Peyer's patch (tissue), 4 donors: ENCODE data around the gene RHOA. TPM values are rescaled to one million over a fixed set of nuclear protein-coding genes. Genes with fewer than 3 reads are reported as not detected.

ENCODE experiments used
- DNase-seq, 3 donors: peaks; one replicate each; pipeline ENCODE4 v3.0.0-alpha.2; 2017 to 2019
- H3K27ac ChIP-seq, 4 donors: fragments of 200-600 bp; sonication (generic); one replicate each; pipeline ENCODE4 v1.5.1; 2016 to 2019
- H3K27me3 ChIP-seq, 2 donors: fragments of 200-600 bp; sonication (generic); one replicate each; pipeline ENCODE4 v1.5.1; 2019
- H3K36me3 ChIP-seq, 3 donors: fragments of 200-600 bp; sonication (generic); one replicate each; pipeline ENCODE4 v1.5.1; 2016 to 2019
- H3K4me1 ChIP-seq, 4 donors: fragments of 200-600 bp; sonication (generic); one replicate each; pipeline ENCODE4 v1.5.1; 2016 to 2019
- H3K4me3 ChIP-seq, 4 donors: fragments of 200-600 bp; sonication (generic); 1 replicate in 3 of 4; 2 replicates in 1 of 4; pipeline ENCODE4 v1.5.1; 2016 to 2019; ENCODE audit warnings: mild to moderate bottlenecking in 1 of 4
- H3K9me3 ChIP-seq, 4 donors: fragments of 200-600 bp; sonication (generic); one replicate each; pipeline ENCODE4 v1.5.1; 2016 to 2019; ENCODE audit warnings: mild to moderate bottlenecking in 1 of 4
- POLR2A ChIP-seq, 2 donors: fragments of 450-650 bp; IDR thresholded peaks; one replicate each; pipeline ENCODE4 v1.5.1; 2017; ENCODE audit warnings: antibody characterized with exemption in 2 of 2, mild to moderate bottlenecking in 2 of 2, moderate library complexity in 2 of 2
- total RNA-seq, 4 donors: library from RNA; depleted of rRNA; stranded (reverse); fragments of >200 nt; gene quantifications; one replicate each; pipeline ENCODE4 v1.1.0, GENCODE V29; 2016
- TF ChIP-seq, protein P1 (sequence below), 6 experiments: fragments of 450-650 bp in 4 of 6; fragments of 200-600 bp in 2 of 6; sonication (generic) in 1 of 6; IDR thresholded peaks; one replicate each; pipeline ENCODE4 v1.5.1; 2017 to 2019; ENCODE audit warnings: antibody characterized with exemption in 6 of 6, mild to moderate bottlenecking in 3 of 6, moderate library complexity in 1 of 6

The RHOA gene
- total RNA-seq, 4 donors from 2014 or later, result 223 to 294 (median 274) TPM

DNA sequence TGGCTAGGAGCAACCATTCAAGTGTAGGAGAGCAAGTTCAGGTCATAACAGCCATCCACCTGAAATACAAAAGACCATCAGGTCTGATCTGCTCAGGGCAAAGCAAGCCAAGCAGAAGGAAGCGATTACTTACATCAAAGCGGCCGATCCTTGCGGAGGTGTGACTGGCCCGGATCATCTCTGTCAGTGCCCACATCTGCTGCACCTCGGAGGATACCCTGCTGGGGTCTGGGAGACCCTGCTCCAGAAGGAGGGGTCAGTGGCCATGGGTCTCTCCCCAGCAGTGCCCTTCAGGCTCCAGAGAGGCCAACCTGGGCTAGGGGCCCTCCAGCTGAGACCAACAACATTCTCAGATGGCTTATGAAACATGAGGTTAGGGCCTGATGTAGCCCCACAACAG lies 13.0 kb upstream of the RHOA start:
- H3K27me3 ChIP-seq, result no peaks in the 10 kb centered on the region
- DNase-seq, result no peak
- H3K27ac ChIP-seq, result no peak overlapping the region
- H3K9me3 ChIP-seq, result no peaks in the 10 kb centered on the region
- H3K36me3 ChIP-seq, result peaks cover 0 to 18% (median 0%) of the 10 kb centered on the region in 3 donors
- no peak overlapping the region for H3K4me3 ChIP-seq
- H3K4me1 ChIP-seq, result peaks cover 0 to 19% (median 2%) of the 10 kb centered on the region in 4 donors
- TF ChIP-seq, protein P1, sequence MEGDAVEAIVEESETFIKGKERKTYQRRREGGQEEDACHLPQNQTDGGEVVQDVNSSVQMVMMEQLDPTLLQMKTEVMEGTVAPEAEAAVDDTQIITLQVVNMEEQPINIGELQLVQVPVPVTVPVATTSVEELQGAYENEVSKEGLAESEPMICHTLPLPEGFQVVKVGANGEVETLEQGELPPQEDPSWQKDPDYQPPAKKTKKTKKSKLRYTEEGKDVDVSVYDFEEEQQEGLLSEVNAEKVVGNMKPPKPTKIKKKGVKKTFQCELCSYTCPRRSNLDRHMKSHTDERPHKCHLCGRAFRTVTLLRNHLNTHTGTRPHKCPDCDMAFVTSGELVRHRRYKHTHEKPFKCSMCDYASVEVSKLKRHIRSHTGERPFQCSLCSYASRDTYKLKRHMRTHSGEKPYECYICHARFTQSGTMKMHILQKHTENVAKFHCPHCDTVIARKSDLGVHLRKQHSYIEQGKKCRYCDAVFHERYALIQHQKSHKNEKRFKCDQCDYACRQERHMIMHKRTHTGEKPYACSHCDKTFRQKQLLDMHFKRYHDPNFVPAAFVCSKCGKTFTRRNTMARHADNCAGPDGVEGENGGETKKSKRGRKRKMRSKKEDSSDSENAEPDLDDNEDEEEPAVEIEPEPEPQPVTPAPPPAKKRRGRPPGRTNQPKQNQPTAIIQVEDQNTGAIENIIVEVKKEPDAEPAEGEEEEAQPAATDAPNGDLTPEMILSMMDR (IDR thresholded peaks at IDR 0.05), result no peak
- no peak for TF ChIP-seq POLR2A (IDR thresholded peaks at IDR 0.05)

DNA sequence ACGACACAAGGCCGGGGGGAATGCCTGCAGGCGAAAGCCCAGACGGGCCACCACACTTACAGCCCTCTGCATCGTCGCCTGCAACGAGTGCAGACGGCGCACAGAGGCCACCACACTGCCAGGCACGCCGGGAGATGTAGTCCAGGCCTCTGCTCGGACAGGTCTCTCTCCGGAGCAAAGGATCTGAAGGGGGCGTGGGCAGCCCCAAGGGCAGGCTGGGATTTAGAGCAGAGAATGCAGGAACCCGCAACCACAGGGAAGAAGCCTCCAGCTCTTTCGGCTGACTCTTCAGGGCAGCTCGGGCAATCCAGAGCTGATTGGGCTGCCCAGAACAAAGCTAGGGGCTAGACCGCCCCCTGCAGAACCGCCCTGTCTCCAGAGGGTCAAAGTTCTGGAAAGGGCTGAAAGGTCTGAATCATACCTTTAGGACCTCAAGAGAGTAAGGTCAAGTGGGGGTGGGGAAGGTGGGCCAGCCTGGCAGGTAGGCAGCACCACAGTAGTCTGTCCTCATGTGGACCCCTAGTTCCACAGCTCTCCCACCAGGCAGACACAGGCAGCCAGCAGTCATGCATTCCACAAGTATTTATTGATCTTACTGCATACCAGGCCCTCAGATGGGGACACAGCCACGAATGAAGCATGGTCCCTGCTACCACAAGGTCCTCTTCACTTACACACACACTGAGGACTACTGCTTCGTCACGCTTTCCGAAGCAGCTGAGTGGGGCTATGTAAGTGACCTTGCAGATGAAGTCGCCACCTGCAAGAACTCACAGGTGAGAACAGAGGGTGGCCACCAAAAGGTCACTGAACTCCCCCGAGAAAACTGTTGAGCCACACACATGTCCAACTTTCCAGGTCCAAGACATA lies 10.8 kb upstream of the RHOA start, which contains the start of gene AMT:
TSS of gene AMT (minus strand) at position 95 of the 870 bp plus-strand sequence. CDS start at position 72, 23 bp downstream.
- Histone ChIP-seq H3K27me3 (no peaks in the 10 kb centered on the region), H3K4me1 (peaks cover 0 to 10% (median 2%) of the 10 kb centered on the region in 4 donors), H3K4me3 (peak within 1 kb of the TSS in 2 of 4 donors; percentile 55 to 57), H3K36me3 (peaks cover 0 to 18% (median 0%) of the 10 kb centered on the region in 3 donors), H3K9me3 (no peaks in the 10 kb centered on the region), H3K27ac (peak within 1 kb of the TSS in 2 of 4 donors; percentile 48 to 59)
- TF ChIP-seq, protein P1 (IDR thresholded peaks at IDR 0.05), result no peak
- peak in 1 of 2 donors; percentile 43 for TF ChIP-seq POLR2A (IDR thresholded peaks at IDR 0.05)
- peak in 2 of 3 donors; percentile 72 to 82 for DNase-seq

DNA sequence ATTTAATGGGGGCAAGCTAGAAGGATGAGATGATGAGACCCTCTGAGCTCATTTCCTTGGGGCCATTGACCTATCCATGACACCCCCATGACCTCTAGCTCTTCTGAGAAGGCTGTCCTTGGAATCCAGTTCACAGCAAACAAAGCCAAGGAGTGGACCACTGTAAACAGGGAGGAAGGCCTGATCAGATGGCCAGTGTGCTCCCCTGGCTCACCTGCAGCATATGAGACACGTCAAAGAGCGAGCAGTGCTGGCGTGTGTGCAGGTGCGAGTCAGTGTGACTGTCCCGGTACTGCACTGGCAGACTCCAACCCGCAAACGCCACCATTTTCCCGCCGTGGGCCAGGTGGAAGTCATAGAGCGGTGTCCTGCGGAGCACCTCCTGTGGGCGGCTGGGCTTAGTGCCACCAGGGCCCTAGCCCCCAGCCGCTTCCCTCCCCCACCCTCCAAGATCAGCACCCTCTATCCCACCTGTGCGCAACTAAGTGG lies 10.2 kb upstream of the RHOA start:
- DNase-seq, result peak in 1 of 3 donors; percentile 58
- Histone ChIP-seq H3K27me3 (no peaks in the 10 kb centered on the region), H3K27ac (peak overlapping the region in 2 of 4 donors; percentile 48 to 59), H3K4me1 (peaks cover 0 to 10% (median 7%) of the 10 kb centered on the region in 4 donors), H3K4me3 (peak overlapping the region in 2 of 4 donors; percentile 55 to 57), H3K9me3 (no peaks in the 10 kb centered on the region), H3K36me3 (peaks cover 0 to 21% (median 0%) of the 10 kb centered on the region in 3 donors)
- TF ChIP-seq, protein P1 (IDR thresholded peaks at IDR 0.05), result peak in 1 of 6 experiments; percentile 1
- no peak for TF ChIP-seq POLR2A (IDR thresholded peaks at IDR 0.05)

DNA sequence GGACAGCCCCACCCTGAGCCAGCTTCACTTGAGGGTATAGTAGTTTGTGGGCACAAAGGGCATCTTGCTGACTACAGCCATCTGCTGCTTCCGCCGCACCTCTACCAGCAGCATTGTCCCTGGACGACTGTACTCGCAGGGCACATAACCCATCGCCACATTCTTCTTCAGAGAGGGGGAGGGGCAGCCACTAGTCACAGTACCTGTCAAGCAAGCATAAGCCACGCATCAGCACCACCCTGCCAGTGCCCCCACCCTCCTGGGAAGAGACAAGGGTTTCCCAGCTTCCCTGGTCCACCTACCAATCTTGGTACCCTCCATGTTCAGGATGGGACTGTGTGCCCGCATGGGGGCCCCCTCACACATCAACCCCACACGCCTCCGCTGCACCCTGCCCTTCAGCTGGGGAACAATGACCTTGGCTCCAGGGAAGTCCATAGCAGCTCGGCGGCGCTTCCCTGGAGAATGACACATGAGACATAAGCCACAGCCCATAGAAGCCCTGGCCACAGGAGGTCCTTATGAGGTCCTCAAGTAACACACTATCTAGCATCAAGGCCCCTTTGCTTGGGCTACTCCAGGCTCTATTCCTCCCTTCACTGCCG lies 5.8 kb upstream of the RHOA start:
- no peak for DNase-seq
- TF ChIP-seq, protein P1 (IDR thresholded peaks at IDR 0.05), result no peak
- TF ChIP-seq POLR2A (IDR thresholded peaks at IDR 0.05), result no peak
- Histone ChIP-seq H3K27ac (peak overlapping the region in 2 of 4 donors; percentile 74 to 79), H3K36me3 (peaks cover 0 to 20% (median 0%) of the 10 kb centered on the region in 3 donors), H3K4me3 (peak overlapping the region in 1 of 4 donors; percentile 9), H3K9me3 (no peaks in the 10 kb centered on the region), H3K4me1 (peaks cover 3 to 30% (median 27%) of the 10 kb centered on the region in 4 donors), H3K27me3 (no peaks in the 10 kb centered on the region)

DNA sequence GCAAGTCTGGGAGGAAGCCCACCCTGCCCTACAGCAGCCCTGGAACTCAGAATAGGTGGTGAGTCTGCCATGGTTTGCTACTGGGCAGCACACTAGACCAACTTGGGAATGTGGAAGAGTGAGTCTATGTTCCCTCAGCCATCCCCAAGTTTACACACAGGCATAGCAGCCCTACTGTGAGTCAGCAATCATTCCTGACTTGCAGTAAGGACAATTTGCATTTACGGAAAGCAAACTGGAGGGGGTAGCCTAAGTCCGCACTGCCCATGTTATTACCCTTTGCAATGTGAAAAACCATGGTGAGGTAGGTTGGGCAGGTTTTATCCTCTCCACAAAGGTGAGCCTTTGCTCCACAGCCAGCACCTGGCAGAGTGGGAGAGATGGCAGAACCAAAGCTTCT lies 5.1 kb upstream of the RHOA start:
- Histone ChIP-seq H3K27me3 (no peaks in the 10 kb centered on the region), H3K4me3 (no peak overlapping the region), H3K4me1 (peaks cover 3 to 30% (median 24%) of the 10 kb centered on the region in 4 donors), H3K9me3 (no peaks in the 10 kb centered on the region), H3K36me3 (peaks cover 0 to 20% (median 0%) of the 10 kb centered on the region in 3 donors), H3K27ac (peak overlapping the region; percentile 29 to 79 (median 60))
- DNase-seq, result no peak
- TF ChIP-seq, protein P1 (IDR thresholded peaks at IDR 0.05), result no peak
- no peak for TF ChIP-seq POLR2A (IDR thresholded peaks at IDR 0.05)
